Epithelial cell of proximal tubule (primary cell): ENCODE results near the gene CROCC. TPM values are rescaled to one million over a fixed set of nuclear protein-coding genes. Genes with fewer than 3 reads are reported as not detected.
"Not testable (repeated sequence)": the region's sequence is repeated elsewhere in the genome, so short reads cannot be mapped to it uniquely, and the experiment has no call there.

Experiments used
- DNase-seq: peaks from one replicate; pipeline ENCODE4 v3.0.0-alpha.2; 2011; ENCODE audit warnings: low read depth
- H3K4me3 ChIP-seq: 2 replicates; pipeline ENCODE4 v1.5.1; 2011; ENCODE audit warnings: low read depth, mild to moderate bottlenecking, low read length
- total RNA-seq: library from RNA; depleted of rRNA; stranded (reverse); fragments of >200 nt; gene quantifications from 2 replicates; pipeline ENCODE4 v1.2.3, GENCODE V29; 2015
- TF ChIP-seq, protein P1 (sequence below): conservative IDR thresholded peaks from 2 replicates; pipeline ENCODE4 v1.5.1; 2012; ENCODE audit warnings: low read depth, mild to moderate bottlenecking, low read length

Gene CROCC
- total RNA-seq, 1 donor from 2014 or later = 17.7 TPM

DNA sequence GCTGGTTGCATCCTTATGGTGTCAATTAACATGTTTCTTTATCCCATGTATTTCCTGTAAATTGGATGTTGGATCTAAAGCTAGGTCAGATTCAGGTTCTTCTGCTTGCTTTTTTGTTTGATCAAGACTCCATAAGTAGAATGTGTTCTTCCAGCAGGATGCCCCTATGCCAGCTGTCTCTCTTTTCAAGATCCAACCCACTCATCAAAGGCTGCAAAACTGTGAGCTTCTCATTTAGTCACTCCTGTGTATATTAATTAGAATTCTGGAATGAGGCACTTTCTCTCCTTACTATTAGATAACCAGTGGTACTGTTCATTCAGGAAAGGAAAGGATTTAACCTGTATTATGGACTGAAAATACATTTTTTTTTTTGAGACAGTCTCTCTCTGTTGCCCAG, 12.2 kb downstream of the CROCC start:
- DNase-seq, H3K4me3 ChIP-seq: not testable (repeated sequence)

DNA sequence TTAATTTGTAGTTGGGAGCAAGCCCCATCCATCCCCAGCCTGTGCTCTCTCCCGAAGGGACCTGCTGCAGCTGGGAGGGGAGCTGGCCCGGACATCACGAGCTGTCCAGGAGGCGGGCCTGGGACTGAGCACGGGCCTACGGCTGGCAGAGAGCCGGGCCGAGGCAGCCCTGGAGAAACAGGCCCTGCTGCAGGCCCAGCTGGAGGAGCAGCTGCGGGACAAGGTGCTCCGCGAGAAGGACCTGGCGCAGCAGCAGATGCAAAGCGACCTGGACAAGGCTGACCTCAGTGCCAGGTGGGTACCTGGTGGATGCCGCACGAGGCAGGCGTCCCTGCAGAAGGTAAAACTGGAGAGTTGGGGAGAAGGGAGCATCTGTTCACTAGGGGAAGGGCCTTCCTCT, 14.8 kb downstream of the CROCC start:
- not testable (repeated sequence) for DNase-seq, H3K4me3 ChIP-seq

DNA sequence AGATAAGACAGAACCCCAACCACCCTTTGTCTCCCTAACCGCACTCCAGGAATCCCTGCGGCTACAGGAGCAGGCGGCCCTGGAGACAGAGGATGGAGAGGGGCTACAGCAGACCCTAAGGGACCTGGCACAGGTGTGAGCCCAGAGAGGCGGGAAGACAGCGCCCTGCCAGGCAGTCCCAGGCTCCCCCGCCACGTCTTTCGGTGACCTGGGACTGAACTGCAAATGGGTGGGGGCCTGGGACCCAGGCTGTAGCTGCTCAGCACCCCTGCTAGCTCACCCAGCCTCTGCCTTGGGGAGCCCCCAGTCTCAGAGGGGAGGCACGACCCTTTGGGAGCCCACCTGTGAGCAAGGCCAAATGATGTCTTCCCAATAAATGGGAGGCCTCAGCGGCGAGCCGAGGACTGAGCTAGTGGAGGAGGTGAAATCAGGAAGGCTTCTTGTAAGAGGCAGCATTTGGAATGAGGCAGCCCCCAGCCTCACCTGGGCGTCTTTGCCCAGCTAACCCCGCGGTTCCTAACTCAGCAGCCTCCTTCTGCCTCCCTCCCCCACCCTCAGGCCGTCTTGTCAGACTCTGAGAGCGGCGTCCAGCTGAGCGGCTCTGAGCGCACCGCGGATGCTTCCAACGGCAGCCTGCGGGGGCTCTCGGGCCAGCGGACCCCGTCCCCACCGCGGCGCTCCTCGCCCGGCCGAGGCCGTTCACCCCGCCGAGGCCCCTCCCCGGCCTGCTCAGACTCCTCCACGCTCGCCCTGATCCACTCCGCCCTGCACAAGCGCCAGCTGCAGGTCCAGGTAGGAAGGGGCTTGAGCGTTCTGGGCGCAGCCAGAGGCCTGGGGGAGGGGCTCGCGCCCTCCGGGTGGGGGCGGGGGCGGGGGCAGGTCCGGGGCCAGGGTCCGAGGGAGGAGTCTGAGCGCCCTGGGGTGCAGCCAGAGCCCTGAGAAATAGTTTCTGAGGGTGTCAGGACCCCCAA, 16.9 kb downstream of the CROCC start:
- no peak overlapping the region for H3K4me3 ChIP-seq
- DNase-seq = no peak

DNA sequence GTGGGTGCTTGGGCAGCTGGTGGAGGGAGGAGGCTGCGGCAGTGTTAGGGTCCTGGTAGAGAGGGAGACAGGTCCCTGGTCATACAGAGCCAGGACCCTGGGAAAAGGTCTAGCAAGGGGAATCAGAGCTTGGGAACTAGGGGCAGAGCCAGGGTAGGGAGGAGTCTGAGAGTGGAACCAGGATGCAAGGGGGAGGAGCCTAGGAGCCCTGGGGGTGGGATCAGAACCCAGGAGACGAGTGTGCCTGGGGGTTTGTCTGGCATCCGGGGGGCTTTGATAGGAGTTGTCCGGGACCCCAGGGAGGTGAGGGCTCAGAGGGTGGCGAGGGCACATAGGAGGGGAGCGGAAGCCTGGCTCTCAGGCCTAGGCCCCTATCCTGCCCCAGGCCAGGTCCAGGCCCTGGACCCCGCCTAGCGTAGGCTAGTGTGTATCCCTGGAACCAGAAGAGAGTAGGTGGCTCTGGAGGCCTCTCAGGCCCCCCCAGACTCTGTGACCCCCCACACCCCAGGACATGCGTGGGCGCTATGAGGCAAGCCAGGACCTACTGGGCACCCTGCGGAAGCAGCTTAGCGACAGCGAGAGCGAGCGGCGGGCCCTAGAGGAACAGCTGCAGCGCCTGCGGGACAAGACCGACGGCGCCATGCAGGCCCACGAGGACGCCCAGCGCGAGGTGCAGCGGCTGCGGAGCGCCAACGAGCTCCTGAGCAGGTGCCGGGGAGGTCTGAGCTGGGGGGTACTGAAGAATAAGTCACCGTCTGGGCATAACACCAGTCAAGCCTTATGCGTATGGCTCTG, 17.9 kb downstream of the CROCC start:
- not testable (repeated sequence) for DNase-seq, H3K4me3 ChIP-seq

More for the DNA sequence above, 16.9 kb downstream of the CROCC start:
- TF ChIP-seq, protein P1, sequence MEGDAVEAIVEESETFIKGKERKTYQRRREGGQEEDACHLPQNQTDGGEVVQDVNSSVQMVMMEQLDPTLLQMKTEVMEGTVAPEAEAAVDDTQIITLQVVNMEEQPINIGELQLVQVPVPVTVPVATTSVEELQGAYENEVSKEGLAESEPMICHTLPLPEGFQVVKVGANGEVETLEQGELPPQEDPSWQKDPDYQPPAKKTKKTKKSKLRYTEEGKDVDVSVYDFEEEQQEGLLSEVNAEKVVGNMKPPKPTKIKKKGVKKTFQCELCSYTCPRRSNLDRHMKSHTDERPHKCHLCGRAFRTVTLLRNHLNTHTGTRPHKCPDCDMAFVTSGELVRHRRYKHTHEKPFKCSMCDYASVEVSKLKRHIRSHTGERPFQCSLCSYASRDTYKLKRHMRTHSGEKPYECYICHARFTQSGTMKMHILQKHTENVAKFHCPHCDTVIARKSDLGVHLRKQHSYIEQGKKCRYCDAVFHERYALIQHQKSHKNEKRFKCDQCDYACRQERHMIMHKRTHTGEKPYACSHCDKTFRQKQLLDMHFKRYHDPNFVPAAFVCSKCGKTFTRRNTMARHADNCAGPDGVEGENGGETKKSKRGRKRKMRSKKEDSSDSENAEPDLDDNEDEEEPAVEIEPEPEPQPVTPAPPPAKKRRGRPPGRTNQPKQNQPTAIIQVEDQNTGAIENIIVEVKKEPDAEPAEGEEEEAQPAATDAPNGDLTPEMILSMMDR = no peak

DNA sequence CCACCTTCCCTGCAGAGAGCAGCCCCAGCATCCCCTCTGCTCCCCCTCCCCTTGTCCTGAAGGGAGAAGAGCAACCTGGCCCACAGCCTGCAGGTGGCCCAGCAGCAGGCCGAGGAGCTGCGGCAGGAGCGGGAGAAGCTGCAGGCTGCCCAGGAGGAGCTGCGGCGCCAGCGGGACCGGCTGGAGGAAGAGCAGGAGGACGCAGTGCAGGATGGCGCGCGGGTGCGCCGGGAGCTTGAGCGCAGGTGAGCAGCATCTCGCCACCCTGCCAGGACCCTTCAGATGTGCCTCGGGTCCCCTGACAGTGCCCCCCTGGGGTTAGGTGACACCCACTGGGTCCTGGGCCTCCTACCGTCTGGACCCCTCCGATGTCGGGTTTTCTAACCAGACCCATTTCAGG, 22.3 kb downstream of the CROCC start:
- H3K4me3 ChIP-seq = no peak overlapping the region
- TF ChIP-seq, protein P1 = no peak
- no peak for DNase-seq

DNA sequence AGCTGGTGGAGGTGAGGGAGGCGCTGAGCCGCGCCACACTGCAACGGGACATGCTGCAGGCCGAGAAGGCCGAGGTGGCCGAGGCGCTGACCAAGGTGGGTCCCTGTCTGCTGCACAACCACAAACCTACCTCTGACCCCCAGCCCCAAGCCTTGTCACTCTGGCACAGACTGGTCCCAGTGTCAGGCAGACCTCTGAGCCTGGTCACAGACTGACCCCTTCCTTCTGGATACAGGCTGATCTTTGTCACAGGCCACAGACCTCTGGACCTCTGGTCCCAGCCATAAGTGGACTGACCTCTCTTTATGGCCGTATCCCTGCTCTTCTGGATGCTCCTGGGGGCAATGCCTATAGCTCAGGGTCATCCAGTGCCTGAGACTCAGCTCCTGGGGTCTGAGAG, 23.8 kb downstream of the CROCC start:
- not testable (repeated sequence) for H3K4me3 ChIP-seq, DNase-seq

DNA sequence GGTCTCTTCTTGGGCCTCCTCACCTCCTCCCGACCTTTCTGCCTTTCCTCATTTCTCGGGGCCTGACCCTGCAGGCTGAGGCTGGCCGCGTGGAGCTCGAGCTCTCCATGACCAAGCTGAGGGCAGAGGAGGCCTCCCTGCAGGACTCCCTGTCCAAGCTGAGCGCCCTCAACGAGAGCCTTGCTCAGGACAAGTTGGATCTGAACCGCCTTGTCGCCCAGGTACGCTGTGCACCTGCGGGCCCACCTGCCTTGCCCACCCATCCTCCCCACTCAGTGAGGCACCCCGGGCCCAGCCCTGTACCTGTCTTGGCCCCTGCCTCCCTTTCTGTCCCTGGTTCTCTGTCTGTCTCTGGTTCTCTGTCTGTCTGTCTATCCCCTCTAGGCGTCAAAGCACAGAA, 24.5 kb downstream of the CROCC start:
- DNase-seq, H3K4me3 ChIP-seq: not testable (repeated sequence)

DNA sequence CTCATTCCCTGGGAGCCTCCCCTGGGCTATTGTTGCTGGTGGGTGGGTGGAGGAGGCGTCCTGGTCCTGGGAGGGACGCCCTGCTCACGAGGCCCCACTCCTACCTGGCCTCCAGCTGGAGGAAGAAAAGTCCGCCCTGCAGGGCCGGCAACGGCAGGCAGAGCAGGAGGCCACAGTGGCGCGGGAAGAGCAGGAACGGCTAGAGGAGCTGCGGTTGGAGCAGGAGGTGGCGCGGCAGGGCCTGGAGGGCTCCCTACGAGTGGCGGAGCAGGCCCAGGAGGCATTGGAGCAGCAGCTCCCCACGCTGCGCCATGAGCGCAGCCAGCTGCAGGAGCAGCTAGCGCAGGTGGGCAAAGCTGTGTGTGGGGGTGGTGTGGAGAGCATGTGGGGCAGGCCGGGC, 24.9 kb downstream of the CROCC start:
- no peak for DNase-seq
- no peak overlapping the region for H3K4me3 ChIP-seq
- TF ChIP-seq, protein P1 = no peak

DNA sequence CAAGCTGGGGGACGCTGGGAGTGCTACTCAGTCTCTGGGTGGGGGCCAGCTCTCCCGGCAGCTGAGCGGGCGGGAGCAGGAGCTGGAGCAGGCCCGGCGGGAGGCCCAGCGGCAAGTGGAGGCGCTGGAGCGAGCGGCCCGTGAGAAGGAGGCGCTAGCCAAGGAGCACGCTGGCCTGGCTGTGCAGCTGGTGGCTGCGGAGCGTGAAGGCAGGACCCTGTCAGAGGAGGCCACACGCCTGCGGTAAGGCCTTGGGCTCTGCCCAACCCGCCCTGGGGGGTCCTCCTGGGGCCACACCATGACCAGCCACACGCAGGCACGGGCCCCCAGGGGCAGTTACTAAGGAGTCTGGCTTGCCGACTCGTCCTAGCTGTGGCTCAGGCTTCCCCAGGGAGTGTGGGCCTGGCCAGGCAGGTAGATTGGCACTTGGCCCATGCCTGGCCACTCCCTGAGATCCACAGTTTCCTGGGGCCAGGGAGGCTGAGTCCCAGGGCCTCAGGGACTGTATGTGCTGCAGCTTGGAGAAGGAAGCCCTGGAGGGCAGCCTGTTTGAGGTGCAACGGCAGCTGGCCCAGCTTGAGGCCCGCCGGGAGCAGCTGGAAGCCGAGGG, 26.7 kb downstream of the CROCC start:
- not testable (repeated sequence) for H3K4me3 ChIP-seq
- peak; percentile 50 for DNase-seq

DNA sequence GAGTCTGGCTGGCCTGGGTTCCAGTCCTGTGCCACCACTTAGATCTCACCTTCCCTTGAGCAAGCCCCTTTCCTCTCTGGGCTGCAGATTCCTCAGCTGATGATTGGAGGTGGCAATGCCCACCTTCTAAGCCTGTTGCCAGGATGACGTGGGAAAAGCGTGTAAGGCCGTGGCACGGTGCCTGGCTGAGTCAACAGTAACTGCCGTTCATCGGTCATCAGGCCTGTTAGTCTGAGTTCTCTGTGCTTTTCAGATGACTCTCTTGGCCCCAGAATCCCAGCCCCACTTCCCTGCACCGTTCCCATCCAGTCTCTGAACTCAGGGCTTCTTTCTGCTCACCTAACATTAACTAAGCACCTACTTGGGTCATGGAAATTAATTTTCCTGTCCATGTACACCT, 27.3 kb downstream of the CROCC start:
- peak; percentile 30 for DNase-seq
- H3K4me3 ChIP-seq = not testable (repeated sequence)

DNA sequence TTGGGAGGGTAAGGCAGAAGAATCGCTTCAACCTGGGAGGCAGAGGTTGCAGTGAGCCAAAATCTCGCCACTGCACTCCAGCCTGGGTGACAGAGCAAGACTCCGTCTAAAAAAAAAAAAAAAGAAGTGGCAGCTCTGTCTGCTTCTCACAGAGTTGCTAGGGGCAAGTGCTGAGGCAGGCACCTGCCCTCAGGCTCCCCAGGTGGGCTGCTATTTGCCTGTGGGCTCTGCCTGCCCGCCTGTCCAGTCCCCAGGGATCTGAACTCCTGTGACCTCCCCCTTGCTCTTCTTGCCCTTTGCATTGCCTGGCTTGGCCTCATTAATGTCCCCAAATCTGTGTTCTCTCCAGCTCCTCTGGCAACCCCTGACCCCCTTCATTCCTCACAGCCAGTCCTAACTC, 30.6 kb downstream of the CROCC start:
- H3K4me3 ChIP-seq, DNase-seq: not testable (repeated sequence)
